Fibroblast of villous mesenchyme (primary cell): ENCODE measurements around the gene CSRP1. TPM values are rescaled to one million over a fixed set of nuclear protein-coding genes. Genes with fewer than 3 reads are reported as not detected.
A peak's percentile ranks its signal among the peaks of the same experiment; 100 is the strongest.
"Not testable (repeated sequence)": the region's sequence is repeated elsewhere in the genome, so short reads cannot be mapped to it uniquely, and the experiment has no call there.

Experiments
- DNase-seq: peaks from one replicate; pipeline ENCODE4 v3.0.0-alpha.2; 2010; ENCODE audit warnings: low read depth
- H3K4me3 ChIP-seq: 2 replicates; pipeline ENCODE4 v1.5.1; 2011; ENCODE audit warnings: low read depth, mild to moderate bottlenecking, low read length
- CTCF ChIP-seq: IDR thresholded peaks from 2 replicates; pipeline ENCODE4 v1.5.1; 2012; ENCODE audit warnings: low read depth, mild to moderate bottlenecking, low read length; ENCODE audit not compliant: insufficient read depth
- total RNA-seq: library from RNA; depleted of rRNA; stranded (reverse); fragments of >200 nt; gene quantifications from 2 replicates; pipeline ENCODE4 v1.2.3, GENCODE V29; 2012

The CSRP1 gene
- total RNA-seq, 1 donor, result 931 TPM

- peak overlapping the region; percentile 40 for H3K4me3 ChIP-seq
- peak; percentile 84 for DNase-seq
- TF ChIP-seq CTCF, result peak; percentile 71
Measured at GRCh38 chr1:201481761-201482493, 25.0 kb downstream of the CSRP1 start.

GRCh38 chr1:201481004-201481380 is 25.9 kb downstream of the CSRP1 start:
- TF ChIP-seq CTCF, result no peak
- peak overlapping the region; percentile 44 for H3K4me3 ChIP-seq
- no peak for DNase-seq

GRCh38 chr1:201480231-201481003 is 26.5 kb downstream of the CSRP1 start:
- TF ChIP-seq CTCF, result peak; percentile 10
- peak; percentile 60 for DNase-seq
- peak overlapping the region; percentile 44 for H3K4me3 ChIP-seq

GRCh38 chr1:201479201-201479730 is 27.7 kb downstream of the CSRP1 start:
- no peak overlapping the region for H3K4me3 ChIP-seq
- TF ChIP-seq CTCF, result no peak
- no peak for DNase-seq

GRCh38 chr1:201478666-201479065 is 28.3 kb downstream of the CSRP1 start:
- DNase-seq, H3K4me3 ChIP-seq: not testable (repeated sequence)

GRCh38 chr1:201476670-201477344 is 30.1 kb downstream of the CSRP1 start:
- peak; percentile 80 for DNase-seq
- no peak for TF ChIP-seq CTCF
- H3K4me3 ChIP-seq, result no peak overlapping the region

GRCh38 chr1:201475915-201476669 is 30.8 kb downstream of the CSRP1 start:
- no peak overlapping the region for H3K4me3 ChIP-seq
- TF ChIP-seq CTCF, result no peak
- no peak for DNase-seq
